Activated T-cell treated with anti-CD3 and anti-CD28 coated beads, Interleukin-2, amount 50 U/mL, for 24 hours (primary cell): Measurements from ENCODE around the gene VWF.
"Not testable (repeated sequence)": the region's sequence is repeated elsewhere in the genome, so short reads cannot be mapped to it uniquely, and the experiment has no call there.

Experiments
- DNase-seq: peaks from one replicate; pipeline ENCODE4 v3.0.0-alpha.2; 2020
- H3K27ac Mint-ChIP-seq: 2 replicates; pipeline ENCODE4 v1.8.0; 2020; ENCODE audit warnings: mild to moderate bottlenecking, mixed read lengths
- H3K27me3 Mint-ChIP-seq: 2 replicates; pipeline ENCODE4 v1.8.0; 2020; ENCODE audit warnings: mixed read lengths
- H3K36me3 Mint-ChIP-seq: 2 replicates; pipeline ENCODE4 v1.8.0; 2020; ENCODE audit warnings: low read depth, mixed read lengths
- H3K4me1 Mint-ChIP-seq: 2 replicates; pipeline ENCODE4 v1.8.0; 2020; ENCODE audit warnings: low read depth, mixed read lengths
- H3K4me3 Mint-ChIP-seq: 2 replicates; pipeline ENCODE4 v1.8.0; 2020; ENCODE audit warnings: mild to moderate bottlenecking, moderate library complexity, mixed read lengths
- H3K9me3 Mint-ChIP-seq: 2 replicates; pipeline ENCODE4 v1.8.0; 2020; ENCODE audit warnings: mixed read lengths

Gene VWF

GRCh38 chr12:6037459-6037858 is 87.0 kb downstream of the VWF start:
- peaks cover 2% of the 10 kb centered on the region for H3K4me1 Mint-ChIP-seq
- H3K4me3 Mint-ChIP-seq = no peak overlapping the region
- H3K27me3 Mint-ChIP-seq = no peaks in the 10 kb centered on the region
- no peaks in the 10 kb centered on the region for H3K36me3 Mint-ChIP-seq
- no peaks in the 10 kb centered on the region for H3K9me3 Mint-ChIP-seq
- no peak overlapping the region for H3K27ac Mint-ChIP-seq
- no peak for DNase-seq

DNA sequence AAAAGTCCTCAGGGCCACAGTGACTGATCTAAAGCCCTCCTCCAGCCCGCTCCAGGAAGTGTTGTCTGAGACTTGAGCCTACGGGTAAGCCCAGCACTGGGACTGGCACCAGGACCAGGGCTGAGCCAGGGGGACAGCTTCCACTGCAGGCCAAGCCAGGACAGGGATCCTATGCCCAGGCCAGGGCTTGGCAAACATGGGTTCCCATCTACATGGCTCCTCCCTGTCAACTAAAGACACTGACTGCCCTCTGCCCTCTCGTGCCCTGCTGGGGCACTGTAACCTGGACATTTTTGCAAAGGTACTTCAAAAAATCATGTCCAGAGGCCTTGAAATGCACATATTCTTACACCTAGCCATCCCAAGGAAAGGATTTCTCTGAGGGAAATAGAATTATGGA is 88.0 kb downstream of the VWF start:
- H3K4me3 Mint-ChIP-seq = no peak overlapping the region
- no peaks in the 10 kb centered on the region for H3K36me3 Mint-ChIP-seq
- no peaks in the 10 kb centered on the region for H3K9me3 Mint-ChIP-seq
- no peak for DNase-seq
- no peak overlapping the region for H3K27ac Mint-ChIP-seq
- peaks cover 2% of the 10 kb centered on the region for H3K4me1 Mint-ChIP-seq
- H3K27me3 Mint-ChIP-seq = no peaks in the 10 kb centered on the region

DNA sequence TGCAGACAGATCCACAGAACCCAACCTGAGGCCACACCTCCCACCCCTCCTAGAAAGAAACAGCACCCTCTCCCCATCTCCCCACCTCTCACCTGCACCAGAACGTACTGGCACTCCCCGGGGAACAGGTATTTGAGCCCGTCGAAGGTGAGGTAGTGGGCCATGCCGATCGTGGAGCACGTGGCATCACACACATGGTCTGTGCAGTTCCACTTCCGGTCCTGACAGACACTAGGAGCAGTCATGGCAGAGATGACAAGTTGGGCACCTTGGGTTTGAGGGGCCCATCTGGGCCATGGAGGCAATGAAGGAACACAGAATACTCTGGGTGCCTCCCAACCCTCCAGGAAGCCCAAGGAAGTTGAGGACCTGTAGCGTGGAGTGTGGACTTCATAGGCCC is 89.9 kb downstream of the VWF start:
- no peaks in the 10 kb centered on the region for H3K9me3 Mint-ChIP-seq
- H3K27me3 Mint-ChIP-seq = no peaks in the 10 kb centered on the region
- no peak overlapping the region for H3K27ac Mint-ChIP-seq
- H3K36me3 Mint-ChIP-seq = no peaks in the 10 kb centered on the region
- H3K4me3 Mint-ChIP-seq = no peak overlapping the region
- DNase-seq = no peak
- no peaks in the 10 kb centered on the region for H3K4me1 Mint-ChIP-seq

DNA sequence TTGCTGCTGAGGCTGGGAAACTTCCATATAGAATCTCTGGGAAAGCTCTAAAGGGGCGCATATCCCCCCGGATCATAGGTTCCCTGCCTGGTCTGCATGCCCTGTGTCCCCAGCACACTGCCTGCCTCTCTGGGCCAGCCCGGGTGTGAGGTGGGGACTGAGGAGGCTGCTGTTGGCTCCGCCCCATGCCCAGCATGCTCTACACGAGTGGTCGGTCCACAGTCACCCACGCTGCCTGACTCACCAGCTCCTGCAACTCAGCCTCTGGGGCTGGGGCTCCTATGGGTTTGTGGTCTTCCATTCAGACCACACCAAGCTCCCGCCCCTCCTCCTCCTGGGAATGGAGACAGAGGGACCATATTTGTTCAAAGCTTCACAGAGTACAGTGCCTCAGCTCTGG is 90.9 kb downstream of the VWF start:
- Mint-ChIP-seq H3K4me1 (no peaks in the 10 kb centered on the region), H3K27ac (no peak overlapping the region), H3K36me3 (no peaks in the 10 kb centered on the region), H3K9me3 (no peaks in the 10 kb centered on the region), H3K4me3 (no peak overlapping the region), H3K27me3 (no peaks in the 10 kb centered on the region)
- DNase-seq = no peak

DNA sequence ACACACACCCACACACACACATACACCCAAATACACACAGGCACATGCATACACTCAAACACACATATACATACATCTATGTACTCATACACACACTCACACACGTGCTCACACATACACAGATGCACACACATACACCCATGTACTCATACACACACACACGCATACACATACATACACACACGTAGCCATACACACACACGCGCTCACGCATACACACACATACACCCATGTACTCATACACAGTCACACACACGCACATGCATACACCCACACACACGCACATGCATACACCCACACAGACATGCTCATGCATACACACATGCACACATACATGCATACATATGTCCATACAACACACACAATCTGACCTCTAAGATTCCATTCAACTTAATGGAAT is 91.7 kb downstream of the VWF start:
- H3K4me1 Mint-ChIP-seq = no peaks in the 10 kb centered on the region
- H3K27ac Mint-ChIP-seq = no peak overlapping the region
- no peak for DNase-seq
- H3K9me3 Mint-ChIP-seq = no peaks in the 10 kb centered on the region
- H3K27me3 Mint-ChIP-seq = no peaks in the 10 kb centered on the region
- H3K36me3 Mint-ChIP-seq = no peaks in the 10 kb centered on the region
- no peak overlapping the region for H3K4me3 Mint-ChIP-seq

GRCh38 chr12:6031001-6031400 is 93.5 kb downstream of the VWF start:
- H3K4me3 Mint-ChIP-seq = no peak overlapping the region
- H3K4me1 Mint-ChIP-seq = no peaks in the 10 kb centered on the region
- peaks cover 3% of the 10 kb centered on the region for H3K27me3 Mint-ChIP-seq
- no peak overlapping the region for H3K27ac Mint-ChIP-seq
- no peak for DNase-seq
- H3K9me3 Mint-ChIP-seq = peaks cover 3% of the 10 kb centered on the region
- H3K36me3 Mint-ChIP-seq = no peaks in the 10 kb centered on the region

DNA sequence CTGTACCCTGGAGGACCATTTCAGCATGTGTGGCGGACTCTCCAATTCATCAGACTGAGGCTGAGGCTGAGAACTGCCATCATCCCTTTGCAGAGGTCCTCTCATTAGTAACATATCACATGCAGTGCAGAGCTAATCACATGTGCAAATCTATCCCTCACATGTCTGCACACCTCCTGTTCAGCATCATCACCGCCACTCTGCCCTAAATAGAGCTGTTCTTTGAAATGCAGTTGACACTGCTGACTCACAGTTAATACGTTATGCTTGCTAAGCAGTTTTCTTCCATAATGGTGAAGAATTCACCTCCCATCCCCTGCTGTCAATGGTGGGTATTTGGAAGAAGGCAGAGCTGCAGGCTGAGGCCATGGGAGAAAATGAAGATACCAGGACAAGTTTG is 94.4 kb downstream of the VWF start:
- Mint-ChIP-seq H3K4me1 (no peaks in the 10 kb centered on the region), H3K27me3 (peaks cover 3% of the 10 kb centered on the region), H3K9me3 (peaks cover 3% of the 10 kb centered on the region), H3K27ac (no peak overlapping the region), H3K36me3 (no peaks in the 10 kb centered on the region), H3K4me3 (no peak overlapping the region)
- DNase-seq = no peak

DNA sequence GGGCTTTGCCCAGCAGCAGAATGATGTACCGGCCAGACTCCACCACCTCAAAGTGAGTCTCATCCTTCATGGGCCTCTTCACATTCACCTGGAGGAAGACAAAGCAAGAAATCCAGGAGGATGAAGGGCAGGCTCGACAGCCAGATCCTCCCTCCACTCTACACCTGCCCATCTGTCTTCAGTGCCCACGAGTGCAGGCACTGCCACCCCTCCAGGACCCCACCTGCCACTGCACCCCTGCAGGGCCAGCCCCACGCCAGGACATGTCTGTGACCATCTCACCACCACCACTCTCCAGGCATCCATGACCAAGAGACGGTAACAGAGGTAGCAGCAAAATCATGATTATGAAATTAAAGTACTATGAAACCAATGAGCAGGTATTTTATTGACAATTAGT is 95.1 kb downstream of the VWF start:
- no peaks in the 10 kb centered on the region for H3K36me3 Mint-ChIP-seq
- H3K27me3 Mint-ChIP-seq = peaks cover 3% of the 10 kb centered on the region
- no peak for DNase-seq
- H3K4me3 Mint-ChIP-seq = no peak overlapping the region
- peaks cover 3% of the 10 kb centered on the region for H3K9me3 Mint-ChIP-seq
- H3K27ac Mint-ChIP-seq = no peak overlapping the region
- H3K4me1 Mint-ChIP-seq = no peaks in the 10 kb centered on the region

- peaks cover 3% of the 10 kb centered on the region for H3K27me3 Mint-ChIP-seq
- DNase-seq = no peak
- H3K4me3 Mint-ChIP-seq = no peak overlapping the region
- peaks cover 3% of the 10 kb centered on the region for H3K9me3 Mint-ChIP-seq
- no peaks in the 10 kb centered on the region for H3K4me1 Mint-ChIP-seq
- H3K36me3 Mint-ChIP-seq = no peaks in the 10 kb centered on the region
- H3K27ac Mint-ChIP-seq = no peak overlapping the region
These were observed 97.5 kb downstream of the VWF start for GRCh38 chr12:6026998-6027397.

DNA sequence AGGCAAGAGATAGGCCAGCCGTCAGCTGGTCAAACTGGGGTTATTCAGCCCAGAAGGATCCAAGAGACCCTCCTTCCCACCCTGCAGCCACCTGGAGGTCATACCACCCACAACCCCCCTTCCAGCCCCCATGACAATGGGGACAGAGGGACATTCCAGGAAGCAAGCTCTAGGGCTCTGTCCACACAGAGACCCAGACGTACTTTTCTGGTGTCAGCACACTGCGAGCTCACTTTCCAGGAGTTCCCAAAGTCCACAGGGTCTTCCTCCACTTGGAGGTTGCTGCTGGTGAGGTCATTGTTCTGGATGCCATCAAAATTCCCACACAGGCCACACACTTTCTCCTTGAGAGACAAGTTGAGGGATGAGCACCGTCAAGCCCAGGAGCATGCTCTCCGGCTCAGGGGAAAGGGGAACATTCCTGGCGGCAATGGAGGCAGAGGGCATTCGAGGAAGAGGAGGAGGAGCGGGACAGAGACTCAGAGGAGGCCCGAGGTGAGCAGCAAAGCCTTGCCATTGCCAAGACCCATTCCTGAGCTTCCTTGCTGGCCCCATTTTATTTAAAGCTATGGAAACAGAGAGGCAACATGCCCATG is 98.7 kb downstream of the VWF start:
- not testable (repeated sequence) for H3K27ac Mint-ChIP-seq, H3K4me1 Mint-ChIP-seq, H3K36me3 Mint-ChIP-seq, DNase-seq, H3K4me3 Mint-ChIP-seq, H3K9me3 Mint-ChIP-seq
- peaks cover 11% of the 10 kb centered on the region for H3K27me3 Mint-ChIP-seq

DNA sequence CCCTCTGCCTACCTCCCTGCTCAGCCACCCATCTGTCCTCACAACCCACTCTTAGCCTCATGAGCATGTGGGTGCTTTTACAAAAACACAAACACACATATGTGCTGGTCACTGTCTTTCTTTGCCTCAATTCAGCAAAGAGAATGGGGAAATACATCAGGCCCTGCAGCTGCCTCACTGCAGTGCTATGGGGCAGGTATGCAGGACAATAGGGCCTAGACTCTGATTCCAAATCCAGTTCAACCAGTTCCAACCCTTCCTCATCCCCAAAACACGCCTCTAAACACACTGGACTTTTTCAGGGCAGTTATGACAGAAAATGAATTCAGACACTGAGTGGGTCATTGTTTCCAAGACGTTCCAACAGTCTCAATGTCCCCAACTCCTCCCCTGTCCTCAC is 100.4 kb downstream of the VWF start:
- not testable (repeated sequence) for DNase-seq, H3K36me3 Mint-ChIP-seq, H3K27ac Mint-ChIP-seq, H3K4me3 Mint-ChIP-seq, H3K4me1 Mint-ChIP-seq, H3K9me3 Mint-ChIP-seq
- peaks cover 11% of the 10 kb centered on the region for H3K27me3 Mint-ChIP-seq

DNA sequence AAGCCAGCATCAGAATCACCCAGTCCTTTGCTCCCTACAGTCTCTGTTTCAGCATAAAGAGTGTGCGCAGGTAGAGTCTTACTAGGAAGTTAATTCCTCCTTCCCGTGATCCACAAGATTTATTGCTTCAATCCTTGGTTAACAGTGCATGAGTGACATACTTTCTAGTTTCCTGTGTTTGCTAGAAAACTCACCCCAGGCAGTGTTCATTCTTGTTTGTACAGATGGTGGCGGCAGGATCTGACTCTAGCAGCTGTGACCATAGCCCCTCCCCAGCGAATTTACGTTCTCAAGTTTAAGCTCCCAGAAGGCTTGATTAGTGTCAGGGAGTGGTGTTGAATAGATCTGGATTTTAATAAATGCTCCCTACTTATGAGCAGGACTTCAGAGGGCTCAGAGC is 103.5 kb downstream of the VWF start:
- no peak for DNase-seq
- Mint-ChIP-seq H3K9me3 (no peaks in the 10 kb centered on the region), H3K27me3 (peaks cover 8% of the 10 kb centered on the region), H3K4me3 (no peak overlapping the region), H3K27ac (no peak overlapping the region), H3K36me3 (no peaks in the 10 kb centered on the region), H3K4me1 (no peaks in the 10 kb centered on the region)

DNA sequence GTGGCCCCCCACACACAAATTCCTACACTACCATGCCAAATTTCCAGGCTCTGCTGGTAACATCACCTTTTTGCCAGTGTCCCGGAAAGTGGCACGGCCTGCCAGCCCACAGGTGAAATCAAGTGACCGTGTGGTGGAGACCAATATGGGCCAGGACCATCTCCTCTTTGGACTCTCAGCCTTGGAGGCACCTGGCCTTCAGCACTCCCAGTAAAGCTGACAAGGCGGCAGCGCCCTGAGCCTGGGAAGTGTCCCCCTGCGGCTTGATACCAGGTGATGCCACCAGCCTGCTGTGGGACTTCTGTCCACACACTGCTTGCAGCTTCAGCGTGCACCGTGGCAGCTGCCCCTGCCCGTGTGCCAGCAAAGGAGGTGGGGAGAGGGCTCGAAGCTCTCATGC is 104.0 kb downstream of the VWF start:
- not testable (repeated sequence) for H3K4me3 Mint-ChIP-seq, H3K36me3 Mint-ChIP-seq, H3K9me3 Mint-ChIP-seq, H3K4me1 Mint-ChIP-seq, H3K27me3 Mint-ChIP-seq, H3K27ac Mint-ChIP-seq, DNase-seq

GRCh38 chr12:6019256-6019655 is 105.2 kb downstream of the VWF start:
- not testable (repeated sequence) for H3K27me3 Mint-ChIP-seq, H3K9me3 Mint-ChIP-seq, H3K4me3 Mint-ChIP-seq, H3K36me3 Mint-ChIP-seq, DNase-seq, H3K4me1 Mint-ChIP-seq, H3K27ac Mint-ChIP-seq

- no peaks in the 10 kb centered on the region for H3K9me3 Mint-ChIP-seq
- H3K27me3 Mint-ChIP-seq = peaks cover 8% of the 10 kb centered on the region
- no peak for DNase-seq
- no peak overlapping the region for H3K4me3 Mint-ChIP-seq
- H3K27ac Mint-ChIP-seq = no peak overlapping the region
- H3K4me1 Mint-ChIP-seq = no peaks in the 10 kb centered on the region
- no peaks in the 10 kb centered on the region for H3K36me3 Mint-ChIP-seq
These were observed 106.2 kb downstream of the VWF start for GRCh38 chr12:6018265-6018664.

DNA sequence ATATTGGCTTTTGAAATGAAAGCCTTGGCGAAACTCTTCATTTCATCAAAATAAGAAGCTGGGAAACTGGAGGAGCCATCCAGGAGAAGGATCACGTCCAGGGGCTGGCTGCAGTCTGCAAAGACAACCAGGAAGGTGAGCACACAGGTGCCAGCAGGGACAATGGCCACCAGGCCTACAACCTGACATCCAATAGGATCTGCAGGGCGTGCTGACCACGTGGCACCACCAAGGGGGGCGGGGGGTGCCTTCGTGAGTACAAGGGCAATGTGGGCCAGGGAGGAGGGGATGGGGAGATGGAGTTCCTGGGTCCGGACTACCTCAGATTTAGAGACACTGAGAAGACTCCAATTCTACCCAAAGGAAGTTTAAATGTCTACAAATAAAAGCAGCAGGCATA is 107.7 kb downstream of the VWF start:
- Mint-ChIP-seq H3K27me3 (peaks cover 8% of the 10 kb centered on the region), H3K27ac (no peak overlapping the region), H3K9me3 (no peaks in the 10 kb centered on the region), H3K4me1 (no peaks in the 10 kb centered on the region), H3K4me3 (no peak overlapping the region), H3K36me3 (no peaks in the 10 kb centered on the region)
- DNase-seq = no peak
